OCI-LY7 (cell line): ENCODE results near the gene SLC66A1. TPM values are rescaled to one million over a fixed set of nuclear protein-coding genes. Genes with fewer than 3 reads are reported as not detected.

ENCODE experiments used
- BruUV-seq: library from RNA; stranded (reverse); fragments of 400-500 nt; replicated peaks from 2 replicates; lab custom pipeline; 2021; lab: Mats Ljungman, UMichigan
- CTCF ChIA-PET: fragments of 300-600 bp; sonication (Branson Sonifier 250); formaldehyde crosslinking; loops from one replicate; lab custom pipeline; 2022; ENCODE audit warnings: antibody characterized with exemption; ENCODE audit not compliant: unreplicated experiment; lab: Charles Lee
- POLR2A ChIA-PET: fragments of 300-600 bp; sonication (Branson Sonifier 250); formaldehyde crosslinking; loops from one replicate; lab custom pipeline; 2022; ENCODE audit warnings: antibody characterized with exemption; lab: Charles Lee
- DNase-seq: peaks from one replicate; pipeline ENCODE4 v3.0.0-alpha.2; 2015; ENCODE audit warnings: low spot score
- H2AFZ ChIP-seq: fragments of 200-600 bp; sonication (generic), shearing (Covaris generic); 2 replicates; pipeline ENCODE4 v1.6.1; 2014; ENCODE audit warnings: mild to moderate bottlenecking, antibody characterized with exemption, low read length, moderate library complexity
- H3K27ac ChIP-seq: fragments of 200-600 bp; sonication (generic); 2 replicates; pipeline ENCODE4 v1.5.1; 2014; ENCODE audit warnings: mixed run types, low read depth, mild to moderate bottlenecking, moderate library complexity, low read length, inconsistent platforms; ENCODE audit not compliant: poor library complexity, severe bottlenecking
- H3K36me3 ChIP-seq: fragments of 200-600 bp; sonication (generic); 2 replicates; pipeline ENCODE4 v1.6.1; 2014; ENCODE audit warnings: mild to moderate bottlenecking, antibody characterized with exemption, low read length, moderate library complexity, mixed read lengths; ENCODE audit not compliant: insufficient read depth
- H3K4me1 ChIP-seq: fragments of 200-600 bp; sonication (generic); 2 replicates; pipeline ENCODE4 v1.5.1; 2014; ENCODE audit warnings: mild to moderate bottlenecking, low read length; ENCODE audit not compliant: insufficient read depth, poor library complexity, severe bottlenecking
- H3K4me2 ChIP-seq: fragments of 200-600 bp; sonication (generic); 2 replicates; pipeline ENCODE4 v1.6.1; 2014; ENCODE audit warnings: mild to moderate bottlenecking, low read length
- H3K4me3 ChIP-seq: fragments of 200-600 bp; sonication (generic); 2 replicates; pipeline ENCODE4 v1.5.1; 2014; ENCODE audit warnings: mild to moderate bottlenecking, low read depth, low read length; ENCODE audit not compliant: poor library complexity, severe bottlenecking
- H3K79me2 ChIP-seq: fragments of 200-600 bp; sonication (generic); 2 replicates; pipeline ENCODE4 v1.6.1; 2016; ENCODE audit warnings: low read depth, mild to moderate bottlenecking, low read length, moderate library complexity, mixed read lengths; ENCODE audit not compliant: insufficient read depth
- H3K9me2 ChIP-seq: fragments of 200-600 bp; sonication (generic); 2 replicates; pipeline ENCODE4 v1.6.1; 2016; ENCODE audit warnings: mild to moderate bottlenecking, low read length, mixed read lengths; ENCODE audit not compliant: insufficient read depth
- H3K9me3 ChIP-seq: fragments of 200-600 bp; sonication (generic); 2 replicates; pipeline ENCODE4 v1.6.1; 2014; ENCODE audit warnings: mild to moderate bottlenecking, mixed run types, low read length, mixed read lengths
- H4K20me1 ChIP-seq: fragments of 200-600 bp; sonication (generic); 2 replicates; pipeline ENCODE4 v1.6.1; 2014; ENCODE audit warnings: mild to moderate bottlenecking, antibody characterized with exemption, low read length, moderate library complexity, mixed read lengths; ENCODE audit not compliant: insufficient read depth
- CTCF ChIP-seq: fragments of 200-600 bp; sonication (generic); conservative IDR thresholded peaks from 2 replicates; pipeline ENCODE4 v1.5.1; 2014; ENCODE audit warnings: mild to moderate bottlenecking, antibody characterized with exemption, low read length, moderate library complexity, mixed read lengths
- EZH2phosphoT487 ChIP-seq: fragments of 200-600 bp; sonication (generic); IDR thresholded peaks from 2 replicates; pipeline ENCODE4 v1.6.1; 2018; ENCODE audit warnings: low read depth, borderline replicate concordance, mild to moderate bottlenecking, mixed run types, antibody characterized with exemption, low read length, moderate library complexity, mixed read lengths
- intact Hi-C: fragments of 100-400 bp; cut with micrococcal nuclease; formaldehyde crosslinking; loops from one replicate; pipeline ENCODE4 v1.10.0; 2022; ENCODE audit not compliant: unreplicated experiment
- total RNA-seq, 2 experiments: library from RNA; depleted of rRNA in 1 of 2; stranded (reverse); fragments of >200 nt in 1 of 2; shearing (Covaris generic) in 1 of 2; gene quantifications; 2 replicates each; pipeline ENCODE4 v1.2.3, GENCODE V29; 2014 to 2022

SLC66A1 gene
- total RNA-seq, 2 experiments from 2014 or later, result 14.9 to 21.0 TPM

GRCh38 chr1:19342894-19343616, 30.9 kb downstream of the SLC66A1 start:
- H4K20me1 ChIP-seq, result no peaks in the 10 kb centered on the region
- no peak overlapping the region for H3K27ac ChIP-seq
- no peaks in the 10 kb centered on the region for H3K79me2 ChIP-seq
- no peaks in the 10 kb centered on the region for H3K9me3 ChIP-seq
- H3K9me2 ChIP-seq, result no peaks in the 10 kb centered on the region
- CTCF ChIA-PET, result no interaction called here
- BruUV-seq, result no TSS peak
- POLR2A ChIA-PET, result no interaction called here
- H3K4me1 ChIP-seq, result no peaks in the 10 kb centered on the region
- no peak overlapping the region for H2AFZ ChIP-seq
- no peak for TF ChIP-seq EZH2phosphoT487
- H3K36me3 ChIP-seq, result peaks cover 11% of the 10 kb centered on the region; the same call in 1 of the 2 replicates
- no peak overlapping the region for H3K4me3 ChIP-seq
- no peak overlapping the region for H3K4me2 ChIP-seq
- intact Hi-C loops, result no loop called here
- DNase-seq, result no peak

GRCh38 chr1:19343617-19344350, 31.7 kb downstream of the SLC66A1 start:
- no peak for TF ChIP-seq CTCF
- TF ChIP-seq EZH2phosphoT487, result no peak
- CTCF ChIA-PET, result no interaction called here
- no peak overlapping the region for H3K4me3 ChIP-seq
- no peak overlapping the region for H2AFZ ChIP-seq
- no peaks in the 10 kb centered on the region for H4K20me1 ChIP-seq
- H3K27ac ChIP-seq, result no peak overlapping the region
- H3K4me2 ChIP-seq, result no peak overlapping the region
- peaks cover 11% of the 10 kb centered on the region; the same call in 1 of the 2 replicates for H3K36me3 ChIP-seq
- no peak for DNase-seq
- H3K9me2 ChIP-seq, result no peaks in the 10 kb centered on the region
- no peaks in the 10 kb centered on the region for H3K4me1 ChIP-seq
- POLR2A ChIA-PET, result no interaction called here
- no peaks in the 10 kb centered on the region for H3K79me2 ChIP-seq
- H3K9me3 ChIP-seq, result no peaks in the 10 kb centered on the region
- intact Hi-C loops, result loop anchor here (1.0 kb wide), 2 partner anchors 239 to 308 kb away; no protein-coding TSS in a partner anchor
- BruUV-seq, result no TSS peak

- peak; percentile 87 for TF ChIP-seq CTCF
- TF ChIP-seq EZH2phosphoT487, result no peak
- peak; percentile 50 for DNase-seq
- H3K79me2 ChIP-seq, result no peaks in the 10 kb centered on the region
- H4K20me1 ChIP-seq, result no peaks in the 10 kb centered on the region
- H2AFZ ChIP-seq, result no peak overlapping the region
- intact Hi-C loops, result loop anchor here (1.0 kb wide), 2 partner anchors 238 to 307 kb away; no protein-coding TSS in a partner anchor
- H3K4me3 ChIP-seq, result no peak overlapping the region
- no peaks in the 10 kb centered on the region for H3K9me3 ChIP-seq
- H3K4me1 ChIP-seq, result no peaks in the 10 kb centered on the region
- CTCF ChIA-PET, result no interaction called here
- POLR2A ChIA-PET, result no interaction called here
- no peaks in the 10 kb centered on the region for H3K9me2 ChIP-seq
- no peak overlapping the region for H3K27ac ChIP-seq
- BruUV-seq, result no TSS peak
- H3K4me2 ChIP-seq, result no peak overlapping the region
- H3K36me3 ChIP-seq, result peaks cover 11% of the 10 kb centered on the region; the same call in 1 of the 2 replicates
Measured at GRCh38 chr1:19344372-19344810, 32.3 kb downstream of the SLC66A1 start.
